HEK293 (cell line): ENCODE measurements around the gene GNPTAB.

Experiments used
- CTCF ChIP-seq: fragments of 450-650 bp; formaldehyde crosslinking; IDR thresholded peaks from 2 replicates; pipeline ENCODE4 v1.5.1; 2016; ENCODE audit warnings: missing biosample characterization, missing genetic modification characterization
- YY1 ChIP-seq: fragments of 450-650 bp; formaldehyde crosslinking; IDR thresholded peaks from 2 replicates; pipeline ENCODE4 v1.5.1; 2018; ENCODE audit warnings: missing biosample characterization, missing genetic modification characterization
- ZNF394 ChIP-seq: fragments of 450-650 bp; formaldehyde crosslinking; IDR thresholded peaks from 2 replicates; pipeline ENCODE4 v1.5.1; 2016; ENCODE audit warnings: missing biosample characterization, missing genetic modification characterization, mild to moderate bottlenecking, moderate library complexity, borderline replicate concordance
- ZNF560 ChIP-seq: fragments of 450-650 bp; formaldehyde crosslinking; IDR thresholded peaks from 2 replicates; pipeline ENCODE4 v1.5.1; 2017; ENCODE audit warnings: missing biosample characterization, missing genetic modification characterization, borderline replicate concordance

- TF ChIP-seq CTCF (tag by site-specific recombination) (no peak), ZNF560 (no peak), ZNF394 (tag by site-specific recombination) (no peak), YY1 (tag by site-specific recombination) (no peak)
These were observed 81.9 kb downstream of the GNPTAB start for GRCh38 chr12:101748907-101749306.
